SU-DHL-6 (cell line): ENCODE measurements around the gene LMO7.

ENCODE experiments used
- EZH2phosphoT487 ChIP-seq: fragments of 200-600 bp; sonication (generic), shearing (Covaris generic); conservative IDR thresholded peaks from 2 replicates; pipeline ENCODE4 v1.6.1; 2018; ENCODE audit warnings: mild to moderate bottlenecking, antibody characterized with exemption, low read length, moderate library complexity, mixed read lengths
- TF ChIP-seq, protein P1 (sequence below): fragments of 200-600 bp; sonication (generic); IDR thresholded peaks from one replicate; pipeline ENCODE4 v1.5.1; 2017; ENCODE audit warnings: antibody characterized with exemption, mild to moderate bottlenecking, low read length, moderate library complexity; ENCODE audit not compliant: insufficient read depth, poor library complexity, severe bottlenecking

DNA sequence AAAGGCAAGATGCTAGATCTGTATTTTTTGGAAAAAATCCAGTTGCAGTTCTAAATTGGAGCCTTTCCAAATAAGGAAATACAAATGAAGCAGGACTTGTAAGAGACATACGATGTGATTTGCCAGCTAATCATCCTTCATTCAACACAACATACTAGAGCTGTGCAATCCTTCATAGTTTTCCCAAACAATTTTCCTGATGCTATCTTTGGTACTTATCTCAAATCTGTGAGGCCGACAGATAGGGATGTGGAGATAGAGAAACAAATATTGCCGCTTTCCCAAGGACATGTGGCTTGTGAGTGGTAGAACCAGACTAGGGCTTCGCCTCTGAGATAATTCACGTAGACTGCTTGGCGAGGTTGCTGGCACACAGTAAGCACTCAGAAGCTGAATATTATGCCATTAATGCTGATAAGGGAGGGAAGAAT is 176.6 kb downstream of the LMO7 start:
- TF ChIP-seq, protein P1, sequence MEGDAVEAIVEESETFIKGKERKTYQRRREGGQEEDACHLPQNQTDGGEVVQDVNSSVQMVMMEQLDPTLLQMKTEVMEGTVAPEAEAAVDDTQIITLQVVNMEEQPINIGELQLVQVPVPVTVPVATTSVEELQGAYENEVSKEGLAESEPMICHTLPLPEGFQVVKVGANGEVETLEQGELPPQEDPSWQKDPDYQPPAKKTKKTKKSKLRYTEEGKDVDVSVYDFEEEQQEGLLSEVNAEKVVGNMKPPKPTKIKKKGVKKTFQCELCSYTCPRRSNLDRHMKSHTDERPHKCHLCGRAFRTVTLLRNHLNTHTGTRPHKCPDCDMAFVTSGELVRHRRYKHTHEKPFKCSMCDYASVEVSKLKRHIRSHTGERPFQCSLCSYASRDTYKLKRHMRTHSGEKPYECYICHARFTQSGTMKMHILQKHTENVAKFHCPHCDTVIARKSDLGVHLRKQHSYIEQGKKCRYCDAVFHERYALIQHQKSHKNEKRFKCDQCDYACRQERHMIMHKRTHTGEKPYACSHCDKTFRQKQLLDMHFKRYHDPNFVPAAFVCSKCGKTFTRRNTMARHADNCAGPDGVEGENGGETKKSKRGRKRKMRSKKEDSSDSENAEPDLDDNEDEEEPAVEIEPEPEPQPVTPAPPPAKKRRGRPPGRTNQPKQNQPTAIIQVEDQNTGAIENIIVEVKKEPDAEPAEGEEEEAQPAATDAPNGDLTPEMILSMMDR, result no peak
- TF ChIP-seq EZH2phosphoT487, result no peak
